GM12878 (cell line): Measurements from ENCODE around the gene ZNF385C. TPM values are rescaled to one million over a fixed set of nuclear protein-coding genes. Genes with fewer than 3 reads are reported as not detected.

Source experiments
- DPF2 ChIP-seq: fragments of 450-650 bp; IDR thresholded peaks from 2 replicates; pipeline ENCODE4 v1.6.1; 2017; ENCODE audit warnings: mild to moderate bottlenecking
- EGR1 ChIP-seq, 2 experiments: IDR thresholded peaks; 1 replicate in 1 of 2; 2 replicates in 1 of 2; pipeline ENCODE4 v1.6.1; 2011 to 2012; ENCODE audit warnings: low read depth in 2 of 2, low read length in 2 of 2, borderline replicate concordance in 1 of 2, mild to moderate bottlenecking in 1 of 2, moderate library complexity in 1 of 2
- FOXM1 ChIP-seq: IDR thresholded peaks from 2 replicates; pipeline ENCODE4 v1.6.1; 2012; ENCODE audit warnings: low read depth, mild to moderate bottlenecking, inconsistent platforms, low read length, moderate library complexity
- HCFC1 ChIP-seq: fragments of 150-350 bp; IDR thresholded peaks from 2 replicates; pipeline ENCODE4 v1.6.1; 2014; ENCODE audit warnings: low read length
- HDAC2 ChIP-seq: fragments of 200-600 bp; sonication (generic); IDR thresholded peaks from 2 replicates; pipeline ENCODE4 v1.6.1; 2017
- POLR2A ChIP-seq: IDR thresholded peaks from 2 replicates; pipeline ENCODE4 v1.6.1; 2011; ENCODE audit warnings: low read depth, mild to moderate bottlenecking, low read length
- POLR2AphosphoS5 ChIP-seq: IDR thresholded peaks from 2 replicates; pipeline ENCODE4 v1.6.1; 2011; ENCODE audit warnings: mild to moderate bottlenecking, low read length, inconsistent platforms
- POU2F2 ChIP-seq: IDR thresholded peaks from 3 replicates; pipeline ENCODE4 v1.6.1; 2011; ENCODE audit warnings: low read depth, mild to moderate bottlenecking, low read length, borderline replicate concordance
- RCOR1 ChIP-seq: conservative IDR thresholded peaks from 2 replicates; pipeline ENCODE4 v1.6.1; 2012; ENCODE audit warnings: low read depth, low read length, improper control_type of control experiment
- RFX5 ChIP-seq: IDR thresholded peaks from 2 replicates; pipeline ENCODE4 v1.6.1; 2011; ENCODE audit warnings: low read depth, low read length, improper control_type of control experiment
- RUNX3 ChIP-seq: IDR thresholded peaks from 2 replicates; pipeline ENCODE4 v1.6.1; 2012; ENCODE audit warnings: low read length, inconsistent platforms
- SIX5 ChIP-seq: IDR thresholded peaks from 2 replicates; pipeline ENCODE4 v1.6.1; 2011; ENCODE audit warnings: mild to moderate bottlenecking, low read depth, low read length, moderate library complexity; ENCODE audit not compliant: severe bottlenecking
- SPI1 ChIP-seq: IDR thresholded peaks from 2 replicates; pipeline ENCODE4 v1.6.1; 2011; ENCODE audit warnings: low read depth, mild to moderate bottlenecking, low read length, moderate library complexity, borderline replicate concordance; ENCODE audit not compliant: insufficient read depth
- SREBF1 ChIP-seq: IDR thresholded peaks from 2 replicates; pipeline ENCODE4 v1.6.1; 2012; ENCODE audit warnings: mild to moderate bottlenecking, low read length
- ZNF622 ChIP-seq: fragments of 450-650 bp; IDR thresholded peaks from 2 replicates; pipeline ENCODE4 v1.6.1; 2017; ENCODE audit warnings: mild to moderate bottlenecking, inconsistent platforms
- polyA plus RNA-seq, 11 experiments: library from polyadenylated mRNA; depleted of rRNA in 4 of 11; unstranded in 6 of 11; stranded (reverse) in 5 of 11; fragments of >200 nt; fragmentation: Nextera tagmentation in 4 of 11; fragmentation: Illumina TruSeq in 1 of 11; extraction: Ambion mirVana in 4 of 11; extraction: Trizol in 1 of 11; gene quantifications; 1 replicate in 1 of 11; 2 replicates in 10 of 11; pipeline versions ENCODE4 v1.2.1 to v1.2.3, GENCODE V29; 2011 to 2016; ENCODE audit warnings: inconsistent platforms in 2 of 11, missing spikeins in 2 of 11, low read depth in 1 of 11
- total RNA-seq, 4 experiments: library from RNA; depleted of rRNA in 3 of 4; stranded (reverse); fragments of >200 nt in 3 of 4; fragmentation: Illumina TruSeq in 1 of 4; extraction: Trizol in 1 of 4; gene quantifications; 2 replicates each; pipeline versions ENCODE4 v1.2.1 to v1.2.3, GENCODE V29; 2013 to 2021
- TF ChIP-seq, protein P1 (sequence below): fragments of 450-650 bp; IDR thresholded peaks from 2 replicates; pipeline ENCODE4 v1.6.1; 2017; ENCODE audit warnings: antibody characterized with exemption, mild to moderate bottlenecking, moderate library complexity
- TF ChIP-seq, protein P2 (sequence below): fragments of 150-350 bp; IDR thresholded peaks from 2 replicates; pipeline ENCODE4 v1.6.1; 2014; ENCODE audit warnings: mild to moderate bottlenecking, low read depth, low read length
- TF ChIP-seq, protein P3 (sequence below): IDR thresholded peaks from 2 replicates; pipeline ENCODE4 v1.6.1; 2012; ENCODE audit warnings: low read length, inconsistent platforms
- TF ChIP-seq, protein P4 (sequence below): fragments of 150-350 bp; IDR thresholded peaks from 2 replicates; pipeline ENCODE4 v1.6.1; 2016; ENCODE audit warnings: low read depth, low read length

ZNF385C gene
- total and polyA plus RNA-seq, 10 of the 15 experiments (the other 5 are each of a cell fraction or from before 2014, with no cell fraction given): 0.06 to 0.20 (median 0.07) TPM; not detected in 5

DNA sequence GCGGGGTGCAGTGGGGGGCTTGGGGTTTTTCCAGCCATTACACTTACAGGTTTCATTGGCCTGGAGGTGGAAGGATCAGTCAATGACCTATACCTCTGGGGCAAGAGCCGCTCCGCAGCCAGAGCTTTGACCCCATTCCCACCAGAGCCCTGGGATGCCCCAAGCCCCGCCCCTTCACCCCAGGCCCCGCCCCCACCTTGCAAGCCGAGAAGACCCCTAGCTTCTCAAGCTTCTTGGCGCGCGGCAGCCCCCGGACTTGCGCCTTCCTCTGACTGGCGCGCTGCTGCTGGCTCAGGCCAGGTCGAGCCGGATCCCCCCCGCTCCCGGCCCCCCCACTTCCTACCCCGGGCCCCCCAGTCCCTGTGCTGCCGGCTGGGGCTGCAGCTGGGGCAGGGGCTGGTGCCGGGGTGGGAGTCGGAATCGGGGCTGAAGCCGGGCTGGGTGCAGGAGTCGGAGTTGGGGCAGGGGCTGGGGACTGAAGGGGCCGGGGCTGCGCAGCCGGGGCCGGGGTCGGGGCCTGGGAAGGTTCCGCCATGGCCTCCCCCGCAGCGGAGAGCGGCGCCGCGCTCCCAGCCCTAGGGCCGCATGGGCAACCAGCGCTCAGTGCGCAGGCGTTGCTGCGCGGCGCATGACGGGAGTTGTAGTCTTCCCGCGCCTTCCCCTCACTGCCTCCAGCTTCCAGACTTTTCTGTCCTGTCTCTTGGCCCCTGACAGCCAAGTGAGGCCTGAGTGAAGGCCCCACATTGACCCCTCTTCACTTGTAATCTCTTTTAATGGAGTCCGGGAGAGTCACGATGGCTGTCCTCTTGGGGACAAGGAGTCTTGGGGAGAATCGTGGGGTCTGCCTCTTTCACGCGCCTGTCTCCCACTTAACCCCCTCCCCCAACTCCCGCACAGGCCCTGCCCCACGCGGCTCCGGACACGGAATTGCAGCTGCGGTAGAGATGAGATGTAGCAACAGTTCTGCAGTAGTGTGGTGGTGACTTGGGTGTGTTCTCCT is 22.8 kb upstream of the ZNF385C start, which contains the start of gene KAT2A (continued):
- TF ChIP-seq, protein P1, sequence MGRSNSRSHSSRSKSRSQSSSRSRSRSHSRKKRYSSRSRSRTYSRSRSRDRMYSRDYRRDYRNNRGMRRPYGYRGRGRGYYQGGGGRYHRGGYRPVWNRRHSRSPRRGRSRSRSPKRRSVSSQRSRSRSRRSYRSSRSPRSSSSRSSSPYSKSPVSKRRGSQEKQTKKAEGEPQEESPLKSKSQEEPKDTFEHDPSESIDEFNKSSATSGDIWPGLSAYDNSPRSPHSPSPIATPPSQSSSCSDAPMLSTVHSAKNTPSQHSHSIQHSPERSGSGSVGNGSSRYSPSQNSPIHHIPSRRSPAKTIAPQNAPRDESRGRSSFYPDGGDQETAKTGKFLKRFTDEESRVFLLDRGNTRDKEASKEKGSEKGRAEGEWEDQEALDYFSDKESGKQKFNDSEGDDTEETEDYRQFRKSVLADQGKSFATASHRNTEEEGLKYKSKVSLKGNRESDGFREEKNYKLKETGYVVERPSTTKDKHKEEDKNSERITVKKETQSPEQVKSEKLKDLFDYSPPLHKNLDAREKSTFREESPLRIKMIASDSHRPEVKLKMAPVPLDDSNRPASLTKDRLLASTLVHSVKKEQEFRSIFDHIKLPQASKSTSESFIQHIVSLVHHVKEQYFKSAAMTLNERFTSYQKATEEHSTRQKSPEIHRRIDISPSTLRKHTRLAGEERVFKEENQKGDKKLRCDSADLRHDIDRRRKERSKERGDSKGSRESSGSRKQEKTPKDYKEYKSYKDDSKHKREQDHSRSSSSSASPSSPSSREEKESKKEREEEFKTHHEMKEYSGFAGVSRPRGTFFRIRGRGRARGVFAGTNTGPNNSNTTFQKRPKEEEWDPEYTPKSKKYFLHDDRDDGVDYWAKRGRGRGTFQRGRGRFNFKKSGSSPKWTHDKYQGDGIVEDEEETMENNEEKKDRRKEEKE: no peak
- TF ChIP-seq EGR1 (IDR thresholded peaks at IDR 0.05; ENCODE audit: borderline replicate concordance in 1 of 2, low read depth in 2 of 2, low read length in 2 of 2): peak in 1 of 2 experiments; percentile 80; a peak in 2 of 3 replicates
- TF ChIP-seq POLR2A: peak; percentile 91
- TF ChIP-seq, protein P2, sequence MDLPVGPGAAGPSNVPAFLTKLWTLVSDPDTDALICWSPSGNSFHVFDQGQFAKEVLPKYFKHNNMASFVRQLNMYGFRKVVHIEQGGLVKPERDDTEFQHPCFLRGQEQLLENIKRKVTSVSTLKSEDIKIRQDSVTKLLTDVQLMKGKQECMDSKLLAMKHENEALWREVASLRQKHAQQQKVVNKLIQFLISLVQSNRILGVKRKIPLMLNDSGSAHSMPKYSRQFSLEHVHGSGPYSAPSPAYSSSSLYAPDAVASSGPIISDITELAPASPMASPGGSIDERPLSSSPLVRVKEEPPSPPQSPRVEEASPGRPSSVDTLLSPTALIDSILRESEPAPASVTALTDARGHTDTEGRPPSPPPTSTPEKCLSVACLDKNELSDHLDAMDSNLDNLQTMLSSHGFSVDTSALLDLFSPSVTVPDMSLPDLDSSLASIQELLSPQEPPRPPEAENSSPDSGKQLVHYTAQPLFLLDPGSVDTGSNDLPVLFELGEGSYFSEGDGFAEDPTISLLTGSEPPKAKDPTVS: peak; percentile 70; the same call in 1 of the 2 replicates
- TF ChIP-seq, protein P3, sequence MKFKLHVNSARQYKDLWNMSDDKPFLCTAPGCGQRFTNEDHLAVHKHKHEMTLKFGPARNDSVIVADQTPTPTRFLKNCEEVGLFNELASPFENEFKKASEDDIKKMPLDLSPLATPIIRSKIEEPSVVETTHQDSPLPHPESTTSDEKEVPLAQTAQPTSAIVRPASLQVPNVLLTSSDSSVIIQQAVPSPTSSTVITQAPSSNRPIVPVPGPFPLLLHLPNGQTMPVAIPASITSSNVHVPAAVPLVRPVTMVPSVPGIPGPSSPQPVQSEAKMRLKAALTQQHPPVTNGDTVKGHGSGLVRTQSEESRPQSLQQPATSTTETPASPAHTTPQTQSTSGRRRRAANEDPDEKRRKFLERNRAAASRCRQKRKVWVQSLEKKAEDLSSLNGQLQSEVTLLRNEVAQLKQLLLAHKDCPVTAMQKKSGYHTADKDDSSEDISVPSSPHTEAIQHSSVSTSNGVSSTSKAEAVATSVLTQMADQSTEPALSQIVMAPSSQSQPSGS: no peak
- no peak for TF ChIP-seq POU2F2
- TF ChIP-seq SIX5: peak; percentile 92
- TF ChIP-seq ZNF622: no peak
- peak; percentile 56; the same call in 1 of the 2 replicates for TF ChIP-seq POLR2AphosphoS5
- TF ChIP-seq RFX5: 0 out of 2 replicates have a peak, but pooled peaks have one; percentile 28
- peak; percentile 94 for TF ChIP-seq HCFC1
- no peak for TF ChIP-seq SPI1
- TF ChIP-seq, protein P4, sequence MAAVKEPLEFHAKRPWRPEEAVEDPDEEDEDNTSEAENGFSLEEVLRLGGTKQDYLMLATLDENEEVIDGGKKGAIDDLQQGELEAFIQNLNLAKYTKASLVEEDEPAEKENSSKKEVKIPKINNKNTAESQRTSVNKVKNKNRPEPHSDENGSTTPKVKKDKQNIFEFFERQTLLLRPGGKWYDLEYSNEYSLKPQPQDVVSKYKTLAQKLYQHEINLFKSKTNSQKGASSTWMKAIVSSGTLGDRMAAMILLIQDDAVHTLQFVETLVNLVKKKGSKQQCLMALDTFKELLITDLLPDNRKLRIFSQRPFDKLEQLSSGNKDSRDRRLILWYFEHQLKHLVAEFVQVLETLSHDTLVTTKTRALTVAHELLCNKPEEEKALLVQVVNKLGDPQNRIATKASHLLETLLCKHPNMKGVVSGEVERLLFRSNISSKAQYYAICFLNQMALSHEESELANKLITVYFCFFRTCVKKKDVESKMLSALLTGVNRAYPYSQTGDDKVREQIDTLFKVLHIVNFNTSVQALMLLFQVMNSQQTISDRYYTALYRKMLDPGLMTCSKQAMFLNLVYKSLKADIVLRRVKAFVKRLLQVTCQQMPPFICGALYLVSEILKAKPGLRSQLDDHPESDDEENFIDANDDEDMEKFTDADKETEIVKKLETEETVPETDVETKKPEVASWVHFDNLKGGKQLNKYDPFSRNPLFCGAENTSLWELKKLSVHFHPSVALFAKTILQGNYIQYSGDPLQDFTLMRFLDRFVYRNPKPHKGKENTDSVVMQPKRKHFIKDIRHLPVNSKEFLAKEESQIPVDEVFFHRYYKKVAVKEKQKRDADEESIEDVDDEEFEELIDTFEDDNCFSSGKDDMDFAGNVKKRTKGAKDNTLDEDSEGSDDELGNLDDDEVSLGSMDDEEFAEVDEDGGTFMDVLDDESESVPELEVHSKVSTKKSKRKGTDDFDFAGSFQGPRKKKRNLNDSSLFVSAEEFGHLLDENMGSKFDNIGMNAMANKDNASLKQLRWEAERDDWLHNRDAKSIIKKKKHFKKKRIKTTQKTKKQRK: no peak
- TF ChIP-seq HDAC2: no peak
- TF ChIP-seq SREBF1: peak; percentile 44; the same call in 1 of the 2 replicates
- TF ChIP-seq RCOR1: no peak
- no peak for TF ChIP-seq RUNX3
- TF ChIP-seq DPF2: no peak
- no peak for TF ChIP-seq FOXM1
